ENCODE data around the gene HCK.

DNA sequence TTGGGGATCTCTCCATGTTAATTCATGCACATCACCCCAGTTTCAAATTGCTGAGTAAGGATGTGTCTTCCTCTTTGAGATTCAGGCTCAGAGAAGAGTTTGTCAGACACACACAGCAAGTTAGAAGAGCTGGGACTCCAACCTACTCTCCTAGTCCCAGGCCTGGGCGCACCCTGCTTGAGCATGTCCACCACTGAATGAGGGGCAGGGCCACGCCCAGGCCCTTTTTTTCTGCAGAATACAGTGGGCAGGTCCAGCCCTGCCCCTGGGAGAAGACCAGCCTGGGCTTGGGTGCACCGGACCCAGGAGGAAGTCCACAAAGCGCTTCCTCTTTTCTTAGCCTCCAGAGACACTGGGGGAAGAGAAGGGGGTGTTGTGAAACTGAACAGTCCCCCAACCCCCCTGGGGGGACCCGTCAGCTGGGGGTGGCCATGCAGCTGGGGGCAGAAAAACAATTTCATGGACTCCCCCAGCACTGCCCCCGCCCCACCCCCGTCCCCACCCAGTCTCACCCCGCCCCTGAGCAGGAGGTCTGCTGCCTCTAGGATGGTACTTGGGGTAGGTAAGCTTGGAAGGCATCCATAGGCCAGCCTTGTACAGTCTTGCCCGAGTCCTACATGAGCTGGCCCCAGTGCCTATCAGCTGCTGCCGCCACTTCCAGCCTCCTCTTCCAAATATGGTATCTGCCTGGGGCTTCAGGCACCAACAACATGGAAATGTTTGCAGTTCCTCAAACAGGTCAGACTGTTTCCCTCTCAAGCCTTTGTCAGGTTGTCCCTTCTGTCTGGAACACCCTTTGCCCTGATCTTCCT is 11.7 kb upstream of the HCK start:
- TF ChIP-seq CTCF (IDR thresholded peaks at IDR 0.05; ENCODE audit: low read length) (no peak), EZH2 (optimal IDR thresholded peaks at IDR 0.05; ENCODE audit: low read depth, low read length) (no peak)
